C4-2B (cell line): ENCODE results near the gene GGCX.

Experiments
- ZFX ChIP-seq: fragments of 450-650 bp; IDR thresholded peaks from 2 replicates; pipeline ENCODE4 v1.6.1; 2017
- TF ChIP-seq, protein P1 (sequence below): fragments of 450-650 bp; conservative IDR thresholded peaks from 2 replicates; pipeline ENCODE4 v1.5.1; 2017; ENCODE audit warnings: mild to moderate bottlenecking

DNA sequence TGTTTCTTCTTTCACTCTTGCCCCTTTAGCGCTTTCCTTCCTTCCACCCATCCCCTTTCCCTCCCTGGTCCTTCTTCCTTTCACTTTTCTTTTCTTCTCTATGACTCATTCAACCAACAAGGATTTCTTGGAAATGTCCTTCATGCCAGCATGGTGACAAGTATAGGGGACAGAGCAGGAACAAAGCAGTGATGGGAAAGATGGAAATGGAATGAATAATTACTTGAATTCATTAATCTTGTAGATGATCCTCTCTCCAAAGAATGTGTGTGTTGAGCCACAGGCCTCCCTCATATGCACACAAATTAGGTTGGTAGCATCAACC, 24.4 kb upstream of the GGCX start:
- TF ChIP-seq, protein P1, sequence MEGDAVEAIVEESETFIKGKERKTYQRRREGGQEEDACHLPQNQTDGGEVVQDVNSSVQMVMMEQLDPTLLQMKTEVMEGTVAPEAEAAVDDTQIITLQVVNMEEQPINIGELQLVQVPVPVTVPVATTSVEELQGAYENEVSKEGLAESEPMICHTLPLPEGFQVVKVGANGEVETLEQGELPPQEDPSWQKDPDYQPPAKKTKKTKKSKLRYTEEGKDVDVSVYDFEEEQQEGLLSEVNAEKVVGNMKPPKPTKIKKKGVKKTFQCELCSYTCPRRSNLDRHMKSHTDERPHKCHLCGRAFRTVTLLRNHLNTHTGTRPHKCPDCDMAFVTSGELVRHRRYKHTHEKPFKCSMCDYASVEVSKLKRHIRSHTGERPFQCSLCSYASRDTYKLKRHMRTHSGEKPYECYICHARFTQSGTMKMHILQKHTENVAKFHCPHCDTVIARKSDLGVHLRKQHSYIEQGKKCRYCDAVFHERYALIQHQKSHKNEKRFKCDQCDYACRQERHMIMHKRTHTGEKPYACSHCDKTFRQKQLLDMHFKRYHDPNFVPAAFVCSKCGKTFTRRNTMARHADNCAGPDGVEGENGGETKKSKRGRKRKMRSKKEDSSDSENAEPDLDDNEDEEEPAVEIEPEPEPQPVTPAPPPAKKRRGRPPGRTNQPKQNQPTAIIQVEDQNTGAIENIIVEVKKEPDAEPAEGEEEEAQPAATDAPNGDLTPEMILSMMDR: no peak
- TF ChIP-seq ZFX: no peak
